ENCODE measurements around the gene UNC5A.
"Not testable (repeated sequence)": the region's sequence is repeated elsewhere in the genome, so short reads cannot be mapped to it uniquely, and the experiment has no call there.

The UNC5A gene

GRCh38 chr5:176866707-176867310 is 56.5 kb downstream of the UNC5A start:
- no peak for DNase-seq

GRCh38 chr5:176868126-176868525 is 57.8 kb downstream of the UNC5A start:
- no peak for DNase-seq

DNA sequence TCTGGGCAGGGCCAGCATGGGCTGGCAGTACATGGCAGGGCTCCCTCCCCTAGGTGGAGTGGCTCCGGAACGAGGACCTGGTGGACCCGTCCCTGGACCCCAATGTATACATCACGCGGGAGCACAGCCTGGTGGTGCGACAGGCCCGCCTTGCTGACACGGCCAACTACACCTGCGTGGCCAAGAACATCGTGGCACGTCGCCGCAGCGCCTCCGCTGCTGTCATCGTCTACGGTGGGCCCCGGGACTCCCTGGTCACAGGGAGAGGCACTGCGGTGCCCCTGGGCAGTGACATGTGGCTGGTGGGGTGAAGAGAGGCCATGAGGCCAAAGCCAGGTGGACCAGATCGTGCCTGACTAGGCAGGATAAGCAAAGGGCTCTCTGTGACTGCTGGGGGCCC is 58.4 kb downstream of the UNC5A start:
- DNase-seq: no peak

- DNase-seq: no peak
Observed at GRCh38 chr5:176869501-176870109, 59.2 kb downstream of the UNC5A start.

DNA sequence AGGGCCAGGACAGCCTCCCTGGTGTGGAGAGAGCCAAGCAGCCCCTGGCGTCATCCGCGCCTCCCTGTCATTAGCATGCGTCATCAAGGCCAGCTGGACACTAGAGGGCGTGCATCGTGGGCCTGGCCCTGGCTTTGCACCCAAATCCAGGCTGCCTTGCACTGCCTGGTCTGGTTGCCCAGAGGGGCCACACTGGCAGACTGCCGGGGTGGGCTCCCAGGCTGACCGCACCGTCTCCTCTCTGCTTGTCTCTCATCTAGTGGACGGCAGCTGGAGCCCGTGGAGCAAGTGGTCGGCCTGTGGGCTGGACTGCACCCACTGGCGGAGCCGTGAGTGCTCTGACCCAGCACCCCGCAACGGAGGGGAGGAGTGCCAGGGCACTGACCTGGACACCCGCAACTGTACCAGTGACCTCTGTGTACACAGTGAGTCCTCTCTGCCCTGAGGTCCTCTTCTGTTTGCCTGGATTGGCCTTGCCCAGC is 59.8 kb downstream of the UNC5A start:
- no peak for DNase-seq

DNA sequence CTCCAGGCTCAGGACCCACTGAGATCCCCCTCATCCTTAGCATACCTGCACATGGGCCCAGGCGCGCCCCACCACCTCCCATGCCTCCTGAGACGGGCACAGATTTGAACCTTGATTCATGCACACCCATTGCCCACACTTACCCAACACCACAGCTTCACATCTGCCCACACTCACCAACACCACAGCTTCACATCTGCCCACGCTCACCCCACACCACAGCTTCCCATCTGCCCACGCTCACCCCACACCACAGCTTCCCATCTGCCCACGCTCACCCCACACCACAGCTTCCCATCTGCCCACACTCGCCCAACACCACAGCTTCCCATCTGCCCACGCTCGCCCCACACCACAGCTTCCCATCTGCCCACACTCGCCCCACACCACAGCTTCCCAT is 60.3 kb downstream of the UNC5A start:
- DNase-seq: not testable (repeated sequence)

DNA sequence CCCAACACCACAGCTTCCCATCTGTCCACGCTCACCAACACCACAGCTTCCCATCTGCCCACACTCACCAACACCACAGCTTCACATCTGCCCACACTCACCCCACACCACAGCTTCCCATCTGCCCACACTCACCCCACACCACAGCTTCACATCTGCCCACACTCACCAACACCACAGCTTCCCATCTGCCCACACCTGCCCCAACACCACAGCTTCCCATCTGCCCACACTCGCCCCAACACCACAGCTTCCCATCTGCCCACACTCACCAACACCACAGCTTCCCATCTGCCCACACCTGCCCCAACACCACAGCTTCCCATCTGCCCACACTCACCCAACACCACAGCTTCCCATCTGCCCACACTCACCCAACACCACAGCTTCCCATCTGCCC is 62.2 kb downstream of the UNC5A start:
- DNase-seq: not testable (repeated sequence)

DNA sequence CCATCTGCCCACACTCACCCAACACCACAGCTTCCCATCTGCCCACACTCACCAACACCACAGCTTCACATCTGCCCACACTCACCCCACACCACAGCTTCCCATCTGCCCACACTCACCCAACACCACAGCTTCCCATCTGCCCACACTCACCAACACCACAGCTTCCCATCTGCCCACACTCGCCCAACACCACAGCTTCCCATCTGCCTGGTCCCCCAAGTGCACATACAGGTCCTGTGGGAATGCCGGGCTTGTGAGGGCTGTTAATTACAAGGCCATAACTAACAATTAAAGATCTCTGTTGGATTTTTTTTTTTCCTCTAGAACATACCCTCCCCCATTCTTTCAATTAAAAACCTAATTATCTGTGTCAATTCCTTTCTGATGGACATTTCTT is 62.7 kb downstream of the UNC5A start:
- not testable (repeated sequence) for DNase-seq

- DNase-seq: no peak
Observed at GRCh38 chr5:176873541-176874172, 63.3 kb downstream of the UNC5A start.

GRCh38 chr5:176874198-176874780 is 63.9 kb downstream of the UNC5A start:
- no peak for DNase-seq

DNA sequence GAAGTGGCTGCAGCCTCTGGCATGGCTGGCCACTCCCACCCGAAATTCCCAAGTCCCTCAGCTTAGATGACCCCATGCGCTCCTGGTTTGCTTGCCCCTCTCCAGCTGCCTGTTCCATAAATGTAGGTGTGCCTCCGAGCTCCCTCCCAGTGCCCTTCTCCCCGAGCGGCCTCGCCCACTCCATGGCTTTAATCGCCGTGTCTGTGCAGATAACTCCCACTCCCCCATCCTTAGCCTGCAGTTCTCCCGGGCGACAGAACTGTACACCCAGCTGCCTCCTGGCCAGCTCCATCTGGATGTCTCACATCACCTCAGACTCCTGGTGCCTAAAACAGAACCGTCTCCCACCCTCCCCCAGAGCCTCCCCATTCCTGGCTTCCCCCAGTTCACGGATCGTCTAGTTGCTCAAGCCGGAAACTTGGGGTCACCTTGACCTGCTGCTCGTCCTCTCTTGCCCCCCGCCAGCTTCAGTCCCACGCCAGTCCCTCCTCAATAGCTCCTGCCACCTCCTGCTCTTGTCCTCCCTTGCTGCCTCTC is 64.7 kb downstream of the UNC5A start:
- DNase-seq: no peak

GRCh38 chr5:176875783-176876505 is 65.6 kb downstream of the UNC5A start:
- DNase-seq: no peak

DNA sequence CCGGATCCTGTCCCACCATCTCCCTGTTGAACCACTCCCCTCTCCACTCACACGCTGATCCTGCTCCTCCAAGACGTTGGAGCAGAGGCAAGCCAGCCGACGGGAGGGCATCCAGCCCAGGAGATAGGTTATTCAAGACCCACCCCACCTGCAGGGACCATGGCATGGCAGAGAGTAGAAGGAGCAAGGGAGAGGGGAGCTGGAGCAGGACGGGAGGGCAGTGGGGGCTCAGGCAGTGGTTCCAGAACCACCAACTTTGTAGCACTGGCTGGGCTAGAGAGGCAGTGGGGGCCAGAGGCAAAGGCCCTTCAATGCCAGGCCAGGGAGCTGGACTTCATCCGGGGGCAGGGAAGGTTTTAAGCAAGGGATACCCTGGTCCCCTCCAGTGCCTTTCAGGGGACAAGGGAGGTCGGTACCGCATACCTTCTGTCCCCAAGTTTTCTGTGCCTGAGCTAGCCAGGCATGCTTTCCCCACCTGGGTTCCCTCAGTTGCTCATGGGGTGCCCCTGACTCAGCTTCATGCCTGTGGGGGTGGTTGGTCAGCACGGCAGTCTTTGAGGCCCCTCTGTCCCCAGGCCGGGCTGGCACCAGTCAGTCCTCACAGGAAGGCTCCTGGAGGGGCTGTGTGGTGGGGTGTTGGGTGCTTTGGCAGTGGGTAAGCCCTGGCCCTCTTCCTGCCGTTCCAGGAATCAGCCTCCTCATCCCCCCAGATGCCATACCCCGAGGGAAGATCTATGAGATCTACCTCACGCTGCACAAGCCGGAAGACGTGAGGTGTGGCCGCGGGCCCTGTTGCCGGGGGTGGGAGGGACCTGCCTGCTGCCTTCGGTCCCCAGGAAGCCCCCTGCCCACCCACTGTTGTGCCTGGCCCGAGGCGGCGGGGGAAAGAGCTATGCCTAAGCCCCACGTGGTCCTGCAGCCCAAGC is 66.4 kb downstream of the UNC5A start:
- no peak for DNase-seq

- no peak for DNase-seq
Observed at GRCh38 chr5:176877793-176878331, 67.5 kb downstream of the UNC5A start.

GRCh38 chr5:176878463-176878862 is 68.1 kb downstream of the UNC5A start:
- DNase-seq: no peak

- DNase-seq: no peak
Observed at GRCh38 chr5:176878906-176879662, 68.7 kb downstream of the UNC5A start.

DNA sequence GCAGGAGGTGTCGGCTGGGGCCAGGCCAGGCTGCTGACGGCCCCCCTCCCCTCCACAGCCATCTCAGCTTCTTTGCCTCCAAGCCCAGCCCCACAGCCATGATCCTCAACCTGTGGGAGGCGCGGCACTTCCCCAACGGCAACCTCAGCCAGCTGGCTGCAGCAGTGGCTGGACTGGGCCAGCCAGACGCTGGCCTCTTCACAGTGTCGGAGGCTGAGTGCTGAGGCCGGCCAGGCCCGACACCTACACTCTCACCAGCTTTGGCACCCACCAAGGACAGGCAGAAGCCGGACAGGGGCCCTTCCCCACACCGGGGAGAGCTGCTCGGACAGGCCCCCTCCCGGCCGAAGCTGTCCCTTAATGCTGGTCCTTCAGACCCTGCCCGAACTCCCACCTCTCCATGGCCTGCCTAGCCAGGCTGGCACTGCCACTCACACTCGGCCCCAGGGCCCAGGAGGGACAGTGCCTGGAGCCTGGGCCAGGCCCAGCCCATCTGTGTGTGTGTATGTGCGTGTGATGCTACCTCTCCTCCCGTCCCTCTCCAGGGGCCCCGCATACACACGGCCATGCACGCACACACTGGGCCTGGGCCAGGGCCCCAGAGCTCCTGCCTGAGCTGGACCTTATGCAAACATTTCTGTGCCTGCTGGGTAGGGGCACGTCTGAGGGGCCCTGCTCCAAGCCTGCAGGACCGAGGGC is 69.5 kb downstream of the UNC5A start:
- DNase-seq: no peak

DNA sequence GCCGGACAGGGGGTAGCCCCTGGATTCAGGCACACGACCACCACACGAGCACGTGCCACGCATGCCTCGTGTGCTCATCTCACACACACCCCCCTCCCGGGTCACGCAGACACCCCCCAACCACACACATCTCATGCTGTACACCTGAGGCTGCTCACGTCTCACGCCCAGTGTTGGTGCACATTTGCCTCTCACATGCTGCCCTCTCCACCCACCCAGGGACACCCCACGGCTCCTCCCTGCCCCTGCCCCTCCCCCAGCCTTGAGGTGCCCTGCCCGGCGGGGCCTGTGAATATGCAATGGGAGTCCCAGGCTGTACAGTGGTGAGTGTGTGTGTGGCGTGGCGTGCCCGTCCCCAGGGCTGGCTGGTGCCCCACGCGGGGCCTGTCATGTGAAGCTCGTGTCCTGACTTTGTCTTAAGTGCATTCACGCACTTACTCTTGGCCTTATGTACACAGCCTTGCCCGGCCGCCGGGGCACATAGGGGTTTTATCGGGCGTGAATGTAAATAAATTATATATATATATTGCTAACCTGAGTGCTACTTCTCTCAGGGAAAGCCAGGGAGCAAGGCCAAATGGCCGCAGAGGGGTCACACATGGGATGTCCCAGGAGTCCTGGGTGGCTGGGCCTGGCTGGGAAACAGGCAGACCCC is 70.1 kb downstream of the UNC5A start:
- DNase-seq: no peak

- DNase-seq: no peak
Observed at GRCh38 chr5:176881021-176881749, 70.8 kb downstream of the UNC5A start.

All from NCI-H1694 (cell line).